RWPE2 (cell line): ENCODE data around the gene MT1HL1.
"Not testable (repeated sequence)": the region's sequence is repeated elsewhere in the genome, so short reads cannot be mapped to it uniquely, and the experiment has no call there.

Source experiments
- ATAC-seq: fragments of 200-7000 bp; cut with Tn5 transposase; 3 replicates; pipeline ENCODE4 v1.9.1; 2021; ENCODE audit warnings: low read depth
- DNase-seq: peaks from one replicate; pipeline ENCODE4 v3.0.0-alpha.2; 2020; ENCODE audit warnings: low spot score
- H3K27ac ChIP-seq: fragments of 450-650 bp; 2 replicates; pipeline ENCODE4 v1.5.1; 2017; ENCODE audit warnings: mild to moderate bottlenecking; ENCODE audit not compliant: poor library complexity, severe bottlenecking
- H3K27me3 ChIP-seq: fragments of 250-450 bp; sonication (Bioruptor Pico); 2 replicates; pipeline ENCODE4 v1.5.1; 2021; ENCODE audit warnings: mild to moderate bottlenecking, moderate library complexity; ENCODE audit not compliant: insufficient read depth, poor library complexity, severe bottlenecking
- H3K36me3 ChIP-seq: fragments of 250-450 bp; sonication (Bioruptor Pico); 2 replicates; pipeline ENCODE4 v1.5.1; 2020; ENCODE audit warnings: low read depth, mild to moderate bottlenecking, moderate library complexity
- H3K4me1 ChIP-seq: fragments of 250-450 bp; sonication (Bioruptor Pico); 2 replicates; pipeline ENCODE4 v1.5.1; 2021; ENCODE audit warnings: mild to moderate bottlenecking, moderate library complexity; ENCODE audit not compliant: insufficient read depth, poor library complexity, severe bottlenecking
- H3K4me3 ChIP-seq: fragments of 250-450 bp; sonication (Bioruptor Pico); 2 replicates; pipeline ENCODE4 v1.5.1; 2021; ENCODE audit warnings: mild to moderate bottlenecking, moderate library complexity; ENCODE audit not compliant: severe bottlenecking
- H3K9me3 ChIP-seq: fragments of 250-450 bp; sonication (Bioruptor Pico); 2 replicates; pipeline ENCODE4 v1.5.1; 2021; ENCODE audit warnings: mild to moderate bottlenecking, moderate library complexity; ENCODE audit not compliant: severe bottlenecking
- CTCF ChIP-seq: fragments of 450-650 bp; IDR thresholded peaks from one replicate; pipeline ENCODE4 v1.5.1; 2017; ENCODE audit warnings: mild to moderate bottlenecking, moderate library complexity; ENCODE audit not compliant: poor library complexity, severe bottlenecking

Gene MT1HL1

GRCh38 chr1:236982380-236982779, 21.9 kb downstream of the MT1HL1 start:
- H3K27ac ChIP-seq, result no peak overlapping the region
- no peaks in the 10 kb centered on the region for H3K27me3 ChIP-seq
- ATAC-seq (no peak), DNase-seq (no peak)
- H3K4me1 ChIP-seq, result no peaks in the 10 kb centered on the region
- no peaks in the 10 kb centered on the region for H3K36me3 ChIP-seq
- no peaks in the 10 kb centered on the region for H3K9me3 ChIP-seq
- no peak for TF ChIP-seq CTCF
- H3K4me3 ChIP-seq, result no peak overlapping the region

GRCh38 chr1:236981431-236981830, 22.8 kb downstream of the MT1HL1 start:
- H3K36me3 ChIP-seq, H3K9me3 ChIP-seq, ATAC-seq, H3K4me1 ChIP-seq, H3K27me3 ChIP-seq, DNase-seq, H3K27ac ChIP-seq, H3K4me3 ChIP-seq: not testable (repeated sequence)

- H3K27me3 ChIP-seq, result no peaks in the 10 kb centered on the region
- ATAC-seq, result no peak
- no peaks in the 10 kb centered on the region for H3K4me1 ChIP-seq
- no peak for TF ChIP-seq CTCF
- no peak overlapping the region for H3K4me3 ChIP-seq
- H3K36me3 ChIP-seq, result no peaks in the 10 kb centered on the region
- no peak overlapping the region for H3K27ac ChIP-seq
- no peaks in the 10 kb centered on the region for H3K9me3 ChIP-seq
- DNase-seq, result no peak
Measured at GRCh38 chr1:236980673-236981072, 23.6 kb downstream of the MT1HL1 start.

GRCh38 chr1:236979149-236979900, 24.9 kb downstream of the MT1HL1 start:
- DNase-seq (no peak), ATAC-seq (no peak)
- H3K27ac ChIP-seq, result no peak overlapping the region
- H3K9me3 ChIP-seq, result no peaks in the 10 kb centered on the region
- H3K4me1 ChIP-seq, result no peaks in the 10 kb centered on the region
- TF ChIP-seq CTCF, result no peak
- no peak overlapping the region for H3K4me3 ChIP-seq
- no peaks in the 10 kb centered on the region for H3K27me3 ChIP-seq
- no peaks in the 10 kb centered on the region for H3K36me3 ChIP-seq

- Histone ChIP-seq H3K4me1 (no peaks in the 10 kb centered on the region), H3K27ac (no peak overlapping the region), H3K9me3 (no peaks in the 10 kb centered on the region), H3K4me3 (no peak overlapping the region), H3K36me3 (no peaks in the 10 kb centered on the region), H3K27me3 (no peaks in the 10 kb centered on the region)
- TF ChIP-seq CTCF, result no peak
- ATAC-seq (no peak), DNase-seq (no peak)
Measured at GRCh38 chr1:236978740-236979139, 25.5 kb downstream of the MT1HL1 start.
